Ascending aorta (tissue), 2 donors: ENCODE measurements around the gene PIEZO1. TPM values are rescaled to one million over a fixed set of nuclear protein-coding genes. Genes with fewer than 3 reads are reported as not detected.

Experiments
- DNase-seq, 2 donors: peaks; one replicate each; pipeline ENCODE4 v3.0.0-alpha.2; 2019; ENCODE audit warnings: low spot score in 2 of 2
- H3K27ac ChIP-seq, 2 donors: fragments of 200-600 bp; sonication (generic); one replicate each; pipeline ENCODE4 v1.5.1; 2016 to 2017; ENCODE audit warnings: mild to moderate bottlenecking in 1 of 2
- H3K27me3 ChIP-seq: fragments of 200-600 bp; sonication (generic); one replicate; pipeline ENCODE4 v1.5.1; 2017
- H3K36me3 ChIP-seq, 2 donors: fragments of 200-600 bp; sonication (generic); one replicate each; pipeline ENCODE4 v1.5.1; 2016
- H3K4me1 ChIP-seq, 2 donors: fragments of 200-600 bp; sonication (generic); one replicate each; pipeline ENCODE4 v1.5.1; 2016 to 2017; ENCODE audit warnings: mild to moderate bottlenecking in 1 of 2
- H3K4me3 ChIP-seq, 2 donors: fragments of 200-600 bp; sonication (generic); one replicate each; pipeline ENCODE4 v1.5.1; 2016 to 2017; ENCODE audit warnings: mild to moderate bottlenecking in 1 of 2
- H3K9me3 ChIP-seq, 2 donors: fragments of 200-600 bp; sonication (generic); one replicate each; pipeline ENCODE4 v1.5.1; 2016
- intact Hi-C: fragments of 100-400 bp; cut with DNase I; formaldehyde crosslinking; loops from one replicate; pipeline ENCODE4 v1.15.1; 2023
- total RNA-seq: library from RNA; depleted of rRNA; stranded (reverse); fragments of >200 nt; gene quantifications from one replicate; pipeline ENCODE4 v1.1.0, GENCODE V29; 2016
- TF ChIP-seq, protein P1 (sequence below), 3 experiments: fragments of 200-600 bp in 2 of 3; fragments of 450-650 bp in 1 of 3; sonication (generic) in 2 of 3; IDR thresholded peaks; one replicate each; pipeline ENCODE4 v1.5.1; 2016 to 2019; ENCODE audit warnings: antibody characterized with exemption in 3 of 3, mild to moderate bottlenecking in 1 of 3, moderate library complexity in 1 of 3

The PIEZO1 gene
- total RNA-seq, 1 donor from 2014 or later, result 428 TPM

DNA sequence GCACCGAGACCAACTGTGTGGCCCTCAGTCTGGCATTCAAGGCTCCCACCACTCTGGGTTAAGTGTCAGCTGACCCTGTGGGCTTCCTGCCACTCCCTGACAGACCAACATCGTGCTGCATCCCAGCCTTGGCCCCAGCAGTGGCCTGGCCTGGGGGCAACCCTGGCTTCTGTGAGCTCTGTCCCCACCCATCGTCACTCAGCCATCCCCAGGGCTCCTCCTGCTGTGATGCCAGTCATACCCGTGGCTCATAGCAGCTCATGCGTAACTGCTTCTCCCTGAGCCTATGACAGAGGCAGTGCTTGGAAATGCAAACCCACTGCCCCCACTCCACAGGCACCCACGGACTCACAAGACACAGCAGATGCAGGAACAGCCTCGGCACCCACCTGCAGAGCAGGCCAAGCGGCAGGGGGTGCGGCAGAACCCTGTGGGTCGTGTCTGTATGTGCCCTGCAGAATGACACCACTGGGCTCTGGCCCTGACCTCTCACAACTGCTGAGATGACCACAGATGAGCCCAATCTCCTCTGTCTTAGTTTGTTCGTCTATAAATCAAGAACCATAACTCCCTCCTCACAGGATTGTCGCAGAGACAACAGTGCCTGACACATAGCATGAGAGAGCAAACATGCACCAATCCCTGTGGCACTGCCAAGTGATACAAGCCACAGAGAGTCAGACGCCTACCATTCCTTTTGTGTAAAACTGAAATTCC is 26.6 kb downstream of the PIEZO1 start:
- H3K27ac ChIP-seq, result no peak overlapping the region
- intact Hi-C loops, result no loop called here
- TF ChIP-seq, protein P1, sequence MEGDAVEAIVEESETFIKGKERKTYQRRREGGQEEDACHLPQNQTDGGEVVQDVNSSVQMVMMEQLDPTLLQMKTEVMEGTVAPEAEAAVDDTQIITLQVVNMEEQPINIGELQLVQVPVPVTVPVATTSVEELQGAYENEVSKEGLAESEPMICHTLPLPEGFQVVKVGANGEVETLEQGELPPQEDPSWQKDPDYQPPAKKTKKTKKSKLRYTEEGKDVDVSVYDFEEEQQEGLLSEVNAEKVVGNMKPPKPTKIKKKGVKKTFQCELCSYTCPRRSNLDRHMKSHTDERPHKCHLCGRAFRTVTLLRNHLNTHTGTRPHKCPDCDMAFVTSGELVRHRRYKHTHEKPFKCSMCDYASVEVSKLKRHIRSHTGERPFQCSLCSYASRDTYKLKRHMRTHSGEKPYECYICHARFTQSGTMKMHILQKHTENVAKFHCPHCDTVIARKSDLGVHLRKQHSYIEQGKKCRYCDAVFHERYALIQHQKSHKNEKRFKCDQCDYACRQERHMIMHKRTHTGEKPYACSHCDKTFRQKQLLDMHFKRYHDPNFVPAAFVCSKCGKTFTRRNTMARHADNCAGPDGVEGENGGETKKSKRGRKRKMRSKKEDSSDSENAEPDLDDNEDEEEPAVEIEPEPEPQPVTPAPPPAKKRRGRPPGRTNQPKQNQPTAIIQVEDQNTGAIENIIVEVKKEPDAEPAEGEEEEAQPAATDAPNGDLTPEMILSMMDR (IDR thresholded peaks at IDR 0.05), result no peak
- H3K27me3 ChIP-seq, result no peaks in the 10 kb centered on the region
- H3K4me3 ChIP-seq, result no peak overlapping the region
- H3K9me3 ChIP-seq, result no peaks in the 10 kb centered on the region
- no peaks in the 10 kb centered on the region for H3K36me3 ChIP-seq
- no peaks in the 10 kb centered on the region for H3K4me1 ChIP-seq
- DNase-seq, result no peak

DNA sequence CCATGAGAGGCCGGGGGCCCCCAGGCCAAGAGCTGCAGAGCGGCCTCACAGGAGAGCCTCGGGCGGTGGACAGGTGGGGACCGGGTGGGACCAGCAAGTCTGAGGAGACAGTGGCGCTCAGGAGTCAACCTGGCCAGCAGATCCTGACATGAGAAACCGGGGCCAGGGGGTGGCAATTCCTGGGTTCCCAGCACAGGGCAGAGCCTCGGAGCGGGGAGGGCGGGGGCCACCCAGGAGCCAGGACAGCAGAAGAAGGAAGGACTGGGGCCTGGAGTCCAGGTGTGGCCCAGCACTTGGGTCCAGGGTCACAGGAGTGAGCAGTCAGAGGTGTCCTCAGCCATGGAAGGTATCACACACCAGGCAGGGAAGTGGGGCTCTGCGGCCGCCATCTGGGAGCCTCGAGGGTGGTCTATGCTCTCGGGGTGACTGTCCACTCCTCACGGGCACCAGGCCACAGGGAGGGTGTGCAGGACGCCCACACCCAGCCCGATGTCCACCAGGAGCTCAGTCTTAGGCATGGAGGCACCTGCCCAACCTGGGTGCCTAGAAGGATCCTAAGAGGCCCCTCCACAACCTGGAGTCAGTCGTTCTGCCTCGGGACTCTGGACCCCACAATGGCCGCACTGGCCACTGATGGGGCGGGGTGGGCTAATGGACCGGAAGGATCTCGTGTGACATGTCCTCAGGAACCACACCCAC is 29.1 kb downstream of the PIEZO1 start:
- no peaks in the 10 kb centered on the region for H3K4me1 ChIP-seq
- no peak overlapping the region for H3K4me3 ChIP-seq
- intact Hi-C loops, result no loop called here
- no peaks in the 10 kb centered on the region for H3K27me3 ChIP-seq
- DNase-seq, result no peak
- no peaks in the 10 kb centered on the region for H3K9me3 ChIP-seq
- TF ChIP-seq, protein P1 (IDR thresholded peaks at IDR 0.05), result no peak
- peaks cover 0 to 6% of the 10 kb centered on the region in 2 donors for H3K36me3 ChIP-seq
- H3K27ac ChIP-seq, result no peak overlapping the region

DNA sequence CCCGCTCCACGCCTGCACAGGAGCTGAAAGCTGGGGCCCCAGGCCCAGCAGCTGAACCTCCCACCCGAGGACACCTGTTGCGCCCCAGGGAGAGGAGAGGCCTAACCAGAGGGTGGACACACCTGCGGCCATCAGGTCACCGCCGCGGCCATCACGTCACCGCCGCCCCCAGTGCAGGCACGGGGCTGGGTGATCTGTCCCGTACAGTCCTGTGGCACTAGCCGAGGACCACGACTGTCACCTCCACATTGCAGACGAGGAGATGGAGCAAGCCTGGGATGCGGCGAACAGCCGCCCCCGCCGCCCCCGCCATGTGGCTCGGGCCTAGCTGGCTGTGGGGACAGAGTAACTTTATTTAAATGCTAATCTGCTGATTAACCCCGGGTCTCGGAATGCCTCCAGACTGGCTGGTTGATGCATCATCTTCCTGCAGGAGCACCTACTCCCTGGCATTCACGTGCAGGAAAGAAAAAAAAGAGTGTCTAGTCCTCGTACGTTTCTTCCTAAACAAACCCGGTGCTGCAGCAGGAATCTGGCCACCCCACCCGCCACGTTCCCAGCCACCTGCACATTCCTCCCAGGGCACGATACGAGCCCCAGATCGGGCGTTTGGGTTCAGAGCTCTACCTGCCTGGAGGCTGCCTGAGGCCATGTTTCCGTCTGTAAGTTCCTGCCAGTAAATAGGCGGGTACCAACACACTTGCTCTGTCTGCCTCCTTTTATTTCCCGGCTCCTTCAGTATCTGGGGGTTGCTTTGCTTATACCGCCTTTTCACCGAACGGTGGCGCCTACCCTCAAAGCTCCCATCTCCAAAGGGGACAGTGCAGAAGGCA is 29.9 kb downstream of the PIEZO1 start:
- no peaks in the 10 kb centered on the region for H3K4me1 ChIP-seq
- H3K4me3 ChIP-seq, result no peak overlapping the region
- no peaks in the 10 kb centered on the region for H3K27me3 ChIP-seq
- H3K9me3 ChIP-seq, result no peaks in the 10 kb centered on the region
- peaks cover 0 to 6% of the 10 kb centered on the region in 2 donors for H3K36me3 ChIP-seq
- TF ChIP-seq, protein P1 (IDR thresholded peaks at IDR 0.05), result no peak
- no peak overlapping the region for H3K27ac ChIP-seq
- DNase-seq, result no peak
- intact Hi-C loops, result no loop called here

DNA sequence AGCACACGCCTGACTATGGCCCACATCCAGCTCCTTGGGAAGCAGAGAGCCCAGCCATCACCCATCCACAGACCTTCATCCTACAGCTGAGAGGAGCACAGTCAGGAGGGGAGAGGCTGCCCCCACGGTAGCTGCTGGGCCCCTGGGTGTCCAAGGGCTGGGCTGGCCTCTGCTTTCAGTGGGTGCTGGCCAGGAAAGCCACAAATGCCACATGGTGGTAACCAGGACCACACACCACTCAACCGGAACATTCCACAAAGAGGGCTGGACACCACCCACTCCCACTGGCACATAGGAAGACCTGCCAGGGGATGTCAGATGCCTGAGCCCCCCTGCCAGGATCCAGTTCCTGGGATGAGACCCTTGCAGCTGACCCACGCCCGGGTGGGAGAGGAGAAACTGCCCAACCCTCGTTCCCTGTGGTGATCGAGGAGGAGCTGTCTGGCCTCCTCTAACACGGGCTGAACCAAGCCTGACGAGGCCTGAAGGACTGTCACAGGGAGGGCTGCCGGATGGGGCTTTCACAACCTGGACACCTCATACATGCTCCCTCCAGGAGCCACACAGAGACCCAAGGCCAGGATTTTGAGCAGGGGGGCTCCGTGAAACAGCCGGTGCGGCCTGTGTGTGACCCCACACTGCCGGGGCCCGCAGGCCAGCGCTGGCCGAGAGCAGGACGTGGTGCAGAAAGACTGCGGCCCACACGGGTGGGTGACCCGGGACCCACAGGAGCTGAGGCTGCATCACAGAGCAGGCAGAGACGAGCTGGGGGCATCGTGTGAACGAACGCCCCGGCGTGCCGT is 30.7 kb downstream of the PIEZO1 start:
- no peaks in the 10 kb centered on the region for H3K4me1 ChIP-seq
- H3K27me3 ChIP-seq, result no peaks in the 10 kb centered on the region
- intact Hi-C loops, result no loop called here
- no peak overlapping the region for H3K4me3 ChIP-seq
- TF ChIP-seq, protein P1 (IDR thresholded peaks at IDR 0.05), result no peak
- DNase-seq, result no peak
- no peaks in the 10 kb centered on the region for H3K9me3 ChIP-seq
- no peak overlapping the region for H3K27ac ChIP-seq
- peaks cover 0 to 6% of the 10 kb centered on the region in 2 donors for H3K36me3 ChIP-seq

DNA sequence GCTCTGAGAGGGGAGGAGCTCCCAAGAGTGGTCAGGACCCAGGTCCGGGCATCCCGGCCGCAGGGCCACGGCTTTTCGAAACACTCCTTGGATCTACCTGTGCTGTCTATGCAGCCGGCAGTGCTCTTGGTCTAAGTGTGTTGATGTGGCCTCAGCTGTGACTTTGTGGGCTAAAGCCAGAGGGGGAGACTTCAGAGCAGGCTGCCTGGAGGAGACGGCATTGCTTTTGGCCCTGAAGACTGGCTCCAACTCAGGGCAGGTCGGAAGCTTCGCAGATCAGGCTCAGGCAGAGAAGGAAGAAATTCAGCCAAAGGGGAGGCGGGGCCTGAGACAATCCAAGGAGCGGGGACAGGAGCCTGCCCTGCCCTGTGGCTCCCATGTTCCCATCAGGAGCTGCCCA is 31.4 kb downstream of the PIEZO1 start:
- Histone ChIP-seq H3K27ac (no peak overlapping the region), H3K36me3 (peaks cover 0 to 6% of the 10 kb centered on the region in 2 donors), H3K9me3 (no peaks in the 10 kb centered on the region), H3K4me3 (no peak overlapping the region), H3K4me1 (no peaks in the 10 kb centered on the region), H3K27me3 (no peaks in the 10 kb centered on the region)
- no peak for DNase-seq
- TF ChIP-seq, protein P1 (IDR thresholded peaks at IDR 0.05), result no peak
- intact Hi-C loops, result no loop called here
